Measurements from ENCODE around the gene FGD4.

The FGD4 gene

GRCh38 chr12:32399370-32400113, at the start of gene FGD4:
Gene FGD4 (plus strand): TSS chr12:32399558.
- DNase-seq: peak; percentile 31

GRCh38 chr12:32353540-32353939, 45.8 kb upstream of the FGD4 start:
- peak; percentile 47 for DNase-seq

GRCh38 chr12:32357601-32358249, 41.6 kb upstream of the FGD4 start:
- no peak for DNase-seq

GRCh38 chr12:32360956-32361355, 38.4 kb upstream of the FGD4 start:
- DNase-seq: no peak

GRCh38 chr12:32362892-32363291, 36.5 kb upstream of the FGD4 start:
- DNase-seq: no peak

- peak; percentile 25 for DNase-seq
Observed at GRCh38 chr12:32365473-32366064, 33.8 kb upstream of the FGD4 start.

GRCh38 chr12:32366714-32367113, 32.6 kb upstream of the FGD4 start:
- no peak for DNase-seq

- no peak for DNase-seq
Observed at GRCh38 chr12:32367381-32367780, 32.0 kb upstream of the FGD4 start.

GRCh38 chr12:32369202-32369601, 30.2 kb upstream of the FGD4 start:
- DNase-seq: no peak

GRCh38 chr12:32377344-32378055, 21.9 kb upstream of the FGD4 start:
- DNase-seq: no peak

GRCh38 chr12:32379213-32379612, 20.1 kb upstream of the FGD4 start:
- DNase-seq: no peak

GRCh38 chr12:32379667-32380066, 19.7 kb upstream of the FGD4 start:
- no peak for DNase-seq

GRCh38 chr12:32382226-32382625, 17.1 kb upstream of the FGD4 start:
- DNase-seq: no peak

GRCh38 chr12:32390572-32391219, 8.7 kb upstream of the FGD4 start:
- no peak for DNase-seq

GRCh38 chr12:32395026-32395425, 4.3 kb upstream of the FGD4 start:
- DNase-seq: peak; percentile 66

GRCh38 chr12:32397696-32398095, 1.7 kb upstream of the FGD4 start:
- no peak for DNase-seq

GRCh38 chr12:32398181-32398580, 1.2 kb upstream of the FGD4 start:
- no peak for DNase-seq

GRCh38 chr12:32398816-32399369, 465 bp upstream of the FGD4 start:
- no peak for DNase-seq

- no peak for DNase-seq
Observed at GRCh38 chr12:32400114-32400672, 835 bp downstream of the FGD4 start.

GRCh38 chr12:32400866-32401265, 1.5 kb downstream of the FGD4 start:
- DNase-seq: no peak

- no peak for DNase-seq
Observed at GRCh38 chr12:32402170-32402569, 2.8 kb downstream of the FGD4 start.

- DNase-seq: no peak
Observed at GRCh38 chr12:32402946-32403345, 3.6 kb downstream of the FGD4 start.

All from NCI-H524 treated with DMSO at 0.1 percent for 48 hours (cell line).